ENCODE measurements around the gene CEACAM6. TPM values are rescaled to one million over a fixed set of nuclear protein-coding genes. Genes with fewer than 3 reads are reported as not detected.

Gene CEACAM6
- total and polyA plus RNA-seq, 2 experiments from 2014 or later: not detected

DNA sequence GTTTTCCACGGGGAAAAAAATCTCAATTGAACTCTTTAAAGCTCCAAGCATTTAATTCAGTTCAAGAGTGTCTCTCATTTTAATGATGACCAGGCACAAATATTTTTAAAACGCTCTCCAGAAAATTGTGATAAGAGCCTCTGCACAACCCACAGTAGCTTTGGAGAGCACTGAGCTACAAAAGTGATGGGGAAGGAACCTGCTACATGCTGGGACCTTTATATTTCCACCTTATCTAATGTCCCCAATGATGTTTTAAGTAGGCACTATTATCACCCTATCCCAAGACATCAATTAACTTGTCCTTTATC lies 14.1 kb upstream of the CEACAM6 start (continued):
- TF ChIP-seq, protein P1, sequence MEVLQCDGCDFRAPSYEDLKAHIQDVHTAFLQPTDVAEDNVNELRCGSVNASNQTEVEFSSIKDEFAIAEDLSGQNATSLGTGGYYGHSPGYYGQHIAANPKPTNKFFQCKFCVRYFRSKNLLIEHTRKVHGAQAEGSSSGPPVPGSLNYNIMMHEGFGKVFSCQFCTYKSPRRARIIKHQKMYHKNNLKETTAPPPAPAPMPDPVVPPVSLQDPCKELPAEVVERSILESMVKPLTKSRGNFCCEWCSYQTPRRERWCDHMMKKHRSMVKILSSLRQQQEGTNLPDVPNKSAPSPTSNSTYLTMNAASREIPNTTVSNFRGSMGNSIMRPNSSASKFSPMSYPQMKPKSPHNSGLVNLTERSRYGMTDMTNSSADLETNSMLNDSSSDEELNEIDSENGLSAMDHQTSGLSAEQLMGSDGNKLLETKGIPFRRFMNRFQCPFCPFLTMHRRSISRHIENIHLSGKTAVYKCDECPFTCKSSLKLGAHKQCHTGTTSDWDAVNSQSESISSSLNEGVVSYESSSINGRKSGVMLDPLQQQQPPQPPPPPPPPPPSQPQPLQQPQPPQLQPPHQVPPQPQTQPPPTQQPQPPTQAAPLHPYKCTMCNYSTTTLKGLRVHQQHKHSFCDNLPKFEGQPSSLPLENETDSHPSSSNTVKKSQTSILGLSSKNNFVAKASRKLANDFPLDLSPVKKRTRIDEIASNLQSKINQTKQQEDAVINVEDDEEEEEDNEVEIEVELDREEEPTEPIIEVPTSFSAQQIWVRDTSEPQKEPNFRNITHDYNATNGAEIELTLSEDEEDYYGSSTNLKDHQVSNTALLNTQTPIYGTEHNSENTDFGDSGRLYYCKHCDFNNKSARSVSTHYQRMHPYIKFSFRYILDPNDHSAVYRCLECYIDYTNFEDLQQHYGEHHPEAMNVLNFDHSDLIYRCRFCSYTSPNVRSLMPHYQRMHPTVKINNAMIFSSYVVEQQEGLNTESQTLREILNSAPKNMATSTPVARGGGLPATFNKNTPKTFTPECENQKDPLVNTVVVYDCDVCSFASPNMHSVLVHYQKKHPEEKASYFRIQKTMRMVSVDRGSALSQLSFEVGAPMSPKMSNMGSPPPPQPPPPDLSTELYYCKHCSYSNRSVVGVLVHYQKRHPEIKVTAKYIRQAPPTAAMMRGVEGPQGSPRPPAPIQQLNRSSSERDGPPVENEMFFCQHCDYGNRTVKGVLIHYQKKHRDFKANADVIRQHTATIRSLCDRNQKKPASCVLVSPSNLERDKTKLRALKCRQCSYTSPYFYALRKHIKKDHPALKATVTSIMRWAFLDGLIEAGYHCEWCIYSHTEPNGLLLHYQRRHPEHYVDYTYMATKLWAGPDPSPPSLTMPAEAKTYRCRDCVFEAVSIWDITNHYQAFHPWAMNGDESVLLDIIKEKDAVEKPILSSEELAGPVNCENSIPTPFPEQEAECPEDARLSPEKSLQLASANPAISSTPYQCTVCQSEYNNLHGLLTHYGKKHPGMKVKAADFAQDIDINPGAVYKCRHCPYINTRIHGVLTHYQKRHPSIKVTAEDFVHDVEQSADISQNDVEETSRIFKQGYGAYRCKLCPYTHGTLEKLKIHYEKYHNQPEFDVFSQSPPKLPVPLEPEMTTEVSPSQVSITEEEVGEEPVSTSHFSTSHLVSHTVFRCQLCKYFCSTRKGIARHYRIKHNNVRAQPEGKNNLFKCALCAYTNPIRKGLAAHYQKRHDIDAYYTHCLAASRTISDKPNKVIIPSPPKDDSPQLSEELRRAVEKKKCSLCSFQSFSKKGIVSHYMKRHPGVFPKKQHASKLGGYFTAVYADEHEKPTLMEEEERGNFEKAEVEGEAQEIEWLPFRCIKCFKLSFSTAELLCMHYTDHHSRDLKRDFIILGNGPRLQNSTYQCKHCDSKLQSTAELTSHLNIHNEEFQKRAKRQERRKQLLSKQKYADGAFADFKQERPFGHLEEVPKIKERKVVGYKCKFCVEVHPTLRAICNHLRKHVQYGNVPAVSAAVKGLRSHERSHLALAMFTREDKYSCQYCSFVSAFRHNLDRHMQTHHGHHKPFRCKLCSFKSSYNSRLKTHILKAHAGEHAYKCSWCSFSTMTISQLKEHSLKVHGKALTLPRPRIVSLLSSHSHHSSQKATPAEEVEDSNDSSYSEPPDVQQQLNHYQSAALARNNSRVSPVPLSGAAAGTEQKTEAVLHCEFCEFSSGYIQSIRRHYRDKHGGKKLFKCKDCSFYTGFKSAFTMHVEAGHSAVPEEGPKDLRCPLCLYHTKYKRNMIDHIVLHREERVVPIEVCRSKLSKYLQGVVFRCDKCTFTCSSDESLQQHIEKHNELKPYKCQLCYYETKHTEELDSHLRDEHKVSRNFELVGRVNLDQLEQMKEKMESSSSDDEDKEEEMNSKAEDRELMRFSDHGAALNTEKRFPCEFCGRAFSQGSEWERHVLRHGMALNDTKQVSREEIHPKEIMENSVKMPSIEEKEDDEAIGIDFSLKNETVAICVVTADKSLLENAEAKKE (CRISPR knock-in tag; IDR thresholded peaks at IDR 0.05): no peak
- TF ChIP-seq, protein P2, sequence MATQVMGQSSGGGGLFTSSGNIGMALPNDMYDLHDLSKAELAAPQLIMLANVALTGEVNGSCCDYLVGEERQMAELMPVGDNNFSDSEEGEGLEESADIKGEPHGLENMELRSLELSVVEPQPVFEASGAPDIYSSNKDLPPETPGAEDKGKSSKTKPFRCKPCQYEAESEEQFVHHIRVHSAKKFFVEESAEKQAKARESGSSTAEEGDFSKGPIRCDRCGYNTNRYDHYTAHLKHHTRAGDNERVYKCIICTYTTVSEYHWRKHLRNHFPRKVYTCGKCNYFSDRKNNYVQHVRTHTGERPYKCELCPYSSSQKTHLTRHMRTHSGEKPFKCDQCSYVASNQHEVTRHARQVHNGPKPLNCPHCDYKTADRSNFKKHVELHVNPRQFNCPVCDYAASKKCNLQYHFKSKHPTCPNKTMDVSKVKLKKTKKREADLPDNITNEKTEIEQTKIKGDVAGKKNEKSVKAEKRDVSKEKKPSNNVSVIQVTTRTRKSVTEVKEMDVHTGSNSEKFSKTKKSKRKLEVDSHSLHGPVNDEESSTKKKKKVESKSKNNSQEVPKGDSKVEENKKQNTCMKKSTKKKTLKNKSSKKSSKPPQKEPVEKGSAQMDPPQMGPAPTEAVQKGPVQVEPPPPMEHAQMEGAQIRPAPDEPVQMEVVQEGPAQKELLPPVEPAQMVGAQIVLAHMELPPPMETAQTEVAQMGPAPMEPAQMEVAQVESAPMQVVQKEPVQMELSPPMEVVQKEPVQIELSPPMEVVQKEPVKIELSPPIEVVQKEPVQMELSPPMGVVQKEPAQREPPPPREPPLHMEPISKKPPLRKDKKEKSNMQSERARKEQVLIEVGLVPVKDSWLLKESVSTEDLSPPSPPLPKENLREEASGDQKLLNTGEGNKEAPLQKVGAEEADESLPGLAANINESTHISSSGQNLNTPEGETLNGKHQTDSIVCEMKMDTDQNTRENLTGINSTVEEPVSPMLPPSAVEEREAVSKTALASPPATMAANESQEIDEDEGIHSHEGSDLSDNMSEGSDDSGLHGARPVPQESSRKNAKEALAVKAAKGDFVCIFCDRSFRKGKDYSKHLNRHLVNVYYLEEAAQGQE (IDR thresholded peaks at IDR 0.05; ENCODE audit: unreplicated experiment): no peak
- TF ChIP-seq ZNF331 (CRISPR knock-in tag; IDR thresholded peaks at IDR 0.05; ENCODE audit: low read depth): no peak
- TF ChIP-seq, protein P3, sequence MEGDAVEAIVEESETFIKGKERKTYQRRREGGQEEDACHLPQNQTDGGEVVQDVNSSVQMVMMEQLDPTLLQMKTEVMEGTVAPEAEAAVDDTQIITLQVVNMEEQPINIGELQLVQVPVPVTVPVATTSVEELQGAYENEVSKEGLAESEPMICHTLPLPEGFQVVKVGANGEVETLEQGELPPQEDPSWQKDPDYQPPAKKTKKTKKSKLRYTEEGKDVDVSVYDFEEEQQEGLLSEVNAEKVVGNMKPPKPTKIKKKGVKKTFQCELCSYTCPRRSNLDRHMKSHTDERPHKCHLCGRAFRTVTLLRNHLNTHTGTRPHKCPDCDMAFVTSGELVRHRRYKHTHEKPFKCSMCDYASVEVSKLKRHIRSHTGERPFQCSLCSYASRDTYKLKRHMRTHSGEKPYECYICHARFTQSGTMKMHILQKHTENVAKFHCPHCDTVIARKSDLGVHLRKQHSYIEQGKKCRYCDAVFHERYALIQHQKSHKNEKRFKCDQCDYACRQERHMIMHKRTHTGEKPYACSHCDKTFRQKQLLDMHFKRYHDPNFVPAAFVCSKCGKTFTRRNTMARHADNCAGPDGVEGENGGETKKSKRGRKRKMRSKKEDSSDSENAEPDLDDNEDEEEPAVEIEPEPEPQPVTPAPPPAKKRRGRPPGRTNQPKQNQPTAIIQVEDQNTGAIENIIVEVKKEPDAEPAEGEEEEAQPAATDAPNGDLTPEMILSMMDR (conservative IDR thresholded peaks at IDR 0.05; ENCODE audit: low read depth in 2 of 2): no peak
- TF ChIP-seq JUNB (IDR thresholded peaks at IDR 0.05; ENCODE audit: unreplicated experiment): no peak

Measured in GM23338 (cell line).